ENCODE data around the gene PRKG1. TPM values are rescaled to one million over a fixed set of nuclear protein-coding genes. Genes with fewer than 3 reads are reported as not detected.
A peak's percentile ranks its signal among the peaks of the same experiment; 100 is the strongest.

Gene PRKG1
- total RNA-seq, 6 experiments from 2014 or later = 1.1 to 2.0 (median 1.3) TPM

DNA sequence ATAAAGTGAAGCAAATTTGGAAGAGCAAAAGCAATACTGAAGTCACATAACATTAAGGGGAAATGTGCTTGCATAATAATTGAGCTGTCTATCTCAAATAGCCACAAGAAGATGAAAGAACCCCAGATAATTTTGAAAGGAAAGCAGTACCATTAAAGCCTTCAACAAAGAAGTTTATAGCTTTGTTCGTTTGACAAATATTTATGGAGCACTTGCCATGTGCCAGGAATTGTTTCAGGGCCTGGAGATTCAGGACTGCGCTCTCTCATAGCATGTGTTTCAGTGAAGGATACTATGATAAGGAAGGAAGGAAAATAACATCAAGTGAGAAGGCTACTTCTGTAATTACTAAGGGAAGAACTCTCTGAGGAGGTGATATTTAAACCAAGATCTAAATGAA is 837.4 kb downstream of the PRKG1 start:
- ATAC-seq (no peak), DNase-seq (no peak)
- Histone ChIP-seq H3K4me1 (no peaks in the 10 kb centered on the region), H3K9me3 (no peaks in the 10 kb centered on the region), H3K27ac (no peak overlapping the region), H3K27me3 (no peaks in the 10 kb centered on the region), H3K4me3 (no peak overlapping the region), H3K36me3 (no peaks in the 10 kb centered on the region)
- 34% methylated on average over 2 of the region's 2 CpGs for WGBS (ENCODE audit: insufficient coverage, low coverage, low lambda C conversion rate, missing lambda C conversion rate)
- intact Hi-C loops (cut with DNase I) = no loop called here
- TF ChIP-seq CTCF (IDR thresholded peaks at IDR 0.05) (no peak), POLR2A (IDR thresholded peaks at IDR 0.05) (no peak)

DNA sequence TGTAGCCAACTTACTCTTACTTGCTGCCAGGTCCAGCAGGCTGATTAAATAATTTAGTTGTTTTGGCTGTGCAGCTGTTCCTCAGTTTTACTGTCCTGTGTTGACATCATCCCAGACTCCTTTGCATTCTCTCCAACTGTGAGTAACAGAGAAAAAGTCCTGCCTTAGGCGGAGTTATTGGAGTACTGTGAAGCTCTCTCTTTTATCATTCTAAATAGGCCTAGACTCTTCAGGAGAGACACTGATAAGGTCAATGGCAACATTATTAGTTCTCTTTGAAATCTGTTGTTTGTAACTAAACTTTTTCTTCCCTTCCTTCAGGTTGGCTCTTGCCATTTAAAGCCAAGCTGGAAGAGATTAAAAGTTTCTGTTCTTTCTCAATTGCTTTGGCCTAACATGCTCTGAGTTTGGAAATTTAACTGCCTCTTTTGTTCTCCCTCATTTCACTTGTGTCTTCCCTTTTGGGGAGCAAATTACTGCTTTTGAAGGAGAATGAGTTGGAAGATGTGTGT is 840.8 kb downstream of the PRKG1 start:
- no peak for ATAC-seq
- Histone ChIP-seq H3K9me3 (no peaks in the 10 kb centered on the region), H3K4me1 (no peaks in the 10 kb centered on the region), H3K4me3 (no peak overlapping the region), H3K27ac (no peak overlapping the region), H3K27me3 (no peaks in the 10 kb centered on the region), H3K36me3 (no peaks in the 10 kb centered on the region)
- TF ChIP-seq CTCF (IDR thresholded peaks at IDR 0.05) (no peak), POLR2A (IDR thresholded peaks at IDR 0.05) (no peak)
- no peak for DNase-seq
- intact Hi-C loops (cut with DNase I) = no loop called here
- WGBS (ENCODE audit: insufficient coverage, low coverage, low lambda C conversion rate, missing lambda C conversion rate) = 78% methylated on average over 1 of the region's 1 CpG

DNA sequence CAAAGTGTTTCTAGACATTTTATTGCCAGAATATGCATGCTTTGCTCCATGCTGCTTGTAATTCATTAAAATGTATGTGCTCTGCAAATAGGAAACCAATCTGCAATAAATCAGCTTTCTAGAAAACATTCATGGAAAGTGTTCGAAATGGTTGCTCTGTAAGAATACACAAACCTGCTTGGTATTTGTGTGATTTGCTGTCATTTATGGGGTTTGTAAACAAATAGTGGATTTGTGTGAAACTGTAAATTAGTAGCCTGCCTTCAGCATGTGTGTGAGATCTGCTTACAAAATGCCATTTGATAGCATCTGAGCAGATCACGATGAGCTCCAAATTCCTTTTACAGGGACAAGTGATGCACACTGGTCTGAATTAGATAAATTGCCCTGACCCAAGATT is 844.2 kb downstream of the PRKG1 start:
- ATAC-seq (no peak), DNase-seq (no peak)
- Histone ChIP-seq H3K27me3 (no peaks in the 10 kb centered on the region), H3K4me3 (no peak overlapping the region), H3K4me1 (no peaks in the 10 kb centered on the region), H3K9me3 (no peaks in the 10 kb centered on the region), H3K36me3 (no peaks in the 10 kb centered on the region), H3K27ac (no peak overlapping the region)
- no peak for TF ChIP-seq CTCF (IDR thresholded peaks at IDR 0.05)
- TF ChIP-seq POLR2A (IDR thresholded peaks at IDR 0.05) = no peak
- WGBS (ENCODE audit: insufficient coverage, low coverage, low lambda C conversion rate, missing lambda C conversion rate) = 23% methylated on average over 2 of the region's 2 CpGs
- intact Hi-C loops (cut with DNase I) = no loop called here

- Histone ChIP-seq H3K9me3 (no peaks in the 10 kb centered on the region), H3K4me3 (no peak overlapping the region), H3K36me3 (no peaks in the 10 kb centered on the region), H3K27ac (no peak overlapping the region), H3K27me3 (no peaks in the 10 kb centered on the region), H3K4me1 (no peaks in the 10 kb centered on the region)
- TF ChIP-seq POLR2A (IDR thresholded peaks at IDR 0.05) = no peak
- TF ChIP-seq CTCF (IDR thresholded peaks at IDR 0.05) = no peak
- WGBS (ENCODE audit: insufficient coverage, low coverage, low lambda C conversion rate, missing lambda C conversion rate) = 9% methylated on average over 5 of the region's 5 CpGs
- DNase-seq = no peak
- intact Hi-C loops (cut with DNase I) = no loop called here
- peak; percentile 78 to 96 (median 84) for ATAC-seq
These were observed 844.6 kb downstream of the PRKG1 start for GRCh38 chr10:51918884-51919325.

GRCh38 chr10:51920672-51921071 is 846.4 kb downstream of the PRKG1 start:
- no peak overlapping the region for H3K27ac ChIP-seq
- no peaks in the 10 kb centered on the region for H3K9me3 ChIP-seq
- no peak overlapping the region for H3K4me3 ChIP-seq
- H3K27me3 ChIP-seq = no peaks in the 10 kb centered on the region
- ATAC-seq = no peak
- no peak for TF ChIP-seq CTCF (IDR thresholded peaks at IDR 0.05)
- no peak for TF ChIP-seq POLR2A (IDR thresholded peaks at IDR 0.05)
- intact Hi-C loops (cut with DNase I) = no loop called here
- H3K36me3 ChIP-seq = no peaks in the 10 kb centered on the region
- no peaks in the 10 kb centered on the region for H3K4me1 ChIP-seq
- DNase-seq = no peak
